Fibroblast of villous mesenchyme (primary cell): ENCODE results near the gene VPS37D. TPM values are rescaled to one million over a fixed set of nuclear protein-coding genes. Genes with fewer than 3 reads are reported as not detected.
A peak's percentile ranks its signal among the peaks of the same experiment; 100 is the strongest.

Experiments
- DNase-seq: peaks from one replicate; pipeline ENCODE4 v3.0.0-alpha.2; 2010; ENCODE audit warnings: low read depth
- H3K4me3 ChIP-seq: 2 replicates; pipeline ENCODE4 v1.5.1; 2011; ENCODE audit warnings: low read depth, mild to moderate bottlenecking, low read length
- CTCF ChIP-seq: IDR thresholded peaks from 2 replicates; pipeline ENCODE4 v1.5.1; 2012; ENCODE audit warnings: low read depth, mild to moderate bottlenecking, low read length; ENCODE audit not compliant: insufficient read depth
- total RNA-seq: library from RNA; depleted of rRNA; stranded (reverse); fragments of >200 nt; gene quantifications from 2 replicates; pipeline ENCODE4 v1.2.3, GENCODE V29; 2012

The VPS37D gene
- total RNA-seq, 1 donor = 3.0 TPM

GRCh38 chr7:73701357-73701995 is 33.8 kb downstream of the VPS37D start:
- DNase-seq = peak; percentile 77
- TF ChIP-seq CTCF = peak; percentile 69
- no peak overlapping the region for H3K4me3 ChIP-seq

GRCh38 chr7:73702226-73702625 is 34.6 kb downstream of the VPS37D start:
- no peak for DNase-seq
- H3K4me3 ChIP-seq = no peak overlapping the region
- TF ChIP-seq CTCF = no peak

GRCh38 chr7:73702665-73703064 is 35.0 kb downstream of the VPS37D start:
- TF ChIP-seq CTCF = no peak
- H3K4me3 ChIP-seq = no peak overlapping the region
- DNase-seq = no peak

GRCh38 chr7:73703225-73703624 is 35.6 kb downstream of the VPS37D start:
- no peak overlapping the region for H3K4me3 ChIP-seq
- no peak for TF ChIP-seq CTCF
- DNase-seq = no peak

GRCh38 chr7:73703757-73704639 is 36.4 kb downstream of the VPS37D start:
- TF ChIP-seq CTCF = no peak
- peak; percentile 58 for DNase-seq
- H3K4me3 ChIP-seq = no peak overlapping the region

- no peak for TF ChIP-seq CTCF
- DNase-seq = peak; percentile 56
- no peak overlapping the region for H3K4me3 ChIP-seq
These were observed 37.3 kb downstream of the VPS37D start for GRCh38 chr7:73704640-73705550.
